ENCODE results near the gene MAPK8IP1.

Gene MAPK8IP1

DNA sequence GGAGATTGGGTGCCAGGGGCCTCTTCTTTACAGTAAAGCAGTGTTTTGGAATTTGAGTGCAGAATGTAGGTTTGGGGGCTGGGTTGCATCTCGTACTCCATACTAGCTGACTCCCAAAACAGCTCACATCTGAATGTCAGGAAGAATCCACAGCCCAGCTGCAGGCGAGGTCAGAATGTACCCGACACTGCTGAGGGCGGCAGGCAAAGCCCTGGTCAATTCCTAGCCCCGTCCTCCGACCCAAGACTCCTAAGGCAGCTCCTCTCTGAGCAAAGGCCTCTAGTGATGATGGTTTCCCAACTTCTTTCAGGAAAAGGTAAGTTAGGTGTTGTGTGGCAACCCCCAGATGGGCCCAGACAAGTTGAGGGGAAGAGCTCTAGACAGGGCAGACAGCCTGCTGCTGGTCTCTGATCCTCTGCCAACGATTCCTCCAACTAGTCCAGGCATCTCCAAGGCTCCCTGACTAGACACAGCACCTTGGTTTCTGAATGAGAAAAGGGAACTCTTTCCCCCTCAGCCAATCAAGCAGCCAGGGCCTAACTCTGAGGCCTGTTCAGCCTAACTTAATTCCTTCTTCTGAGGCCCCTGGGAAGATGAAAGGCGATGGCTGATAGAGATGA lies 45.6 kb downstream of the MAPK8IP1 start:
- DNase-seq (ENCODE audit: low read depth), result no peak
- TF ChIP-seq CTCF (IDR thresholded peaks at IDR 0.05; ENCODE audit: low read depth, low read length, missing control alignments), result no peak
- no peak overlapping the region for H3K4me3 ChIP-seq (ENCODE audit: low read depth, low read length)

GRCh38 chr11:45931739-45932138 lies 46.3 kb downstream of the MAPK8IP1 start:
- H3K4me3 ChIP-seq (ENCODE audit: low read depth, low read length), result no peak overlapping the region
- no peak for DNase-seq (ENCODE audit: low read depth)
- no peak for TF ChIP-seq CTCF (IDR thresholded peaks at IDR 0.05; ENCODE audit: low read depth, low read length, missing control alignments)

DNA sequence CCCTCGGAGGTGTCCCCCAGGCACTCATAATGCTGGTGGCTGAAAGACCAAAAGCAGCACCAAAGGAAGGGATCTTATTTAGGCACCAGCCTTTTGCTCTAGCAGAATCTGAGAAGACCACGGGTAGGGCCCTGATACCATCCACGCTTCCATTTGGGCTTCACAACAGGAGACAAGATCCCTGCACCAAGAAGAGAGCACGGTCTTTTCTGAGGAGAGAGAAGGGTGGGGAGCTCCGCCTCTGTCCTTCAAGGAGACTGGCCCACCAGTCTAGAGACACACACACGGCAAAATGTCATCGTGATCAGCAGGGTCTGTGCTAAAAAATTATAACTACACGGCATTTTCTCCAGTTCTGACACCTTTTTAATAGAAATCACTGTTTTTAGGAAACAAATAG lies 46.8 kb downstream of the MAPK8IP1 start:
- TF ChIP-seq CTCF (IDR thresholded peaks at IDR 0.05; ENCODE audit: low read depth, low read length, missing control alignments), result no peak
- H3K4me3 ChIP-seq (ENCODE audit: low read depth, low read length), result no peak overlapping the region

DNA sequence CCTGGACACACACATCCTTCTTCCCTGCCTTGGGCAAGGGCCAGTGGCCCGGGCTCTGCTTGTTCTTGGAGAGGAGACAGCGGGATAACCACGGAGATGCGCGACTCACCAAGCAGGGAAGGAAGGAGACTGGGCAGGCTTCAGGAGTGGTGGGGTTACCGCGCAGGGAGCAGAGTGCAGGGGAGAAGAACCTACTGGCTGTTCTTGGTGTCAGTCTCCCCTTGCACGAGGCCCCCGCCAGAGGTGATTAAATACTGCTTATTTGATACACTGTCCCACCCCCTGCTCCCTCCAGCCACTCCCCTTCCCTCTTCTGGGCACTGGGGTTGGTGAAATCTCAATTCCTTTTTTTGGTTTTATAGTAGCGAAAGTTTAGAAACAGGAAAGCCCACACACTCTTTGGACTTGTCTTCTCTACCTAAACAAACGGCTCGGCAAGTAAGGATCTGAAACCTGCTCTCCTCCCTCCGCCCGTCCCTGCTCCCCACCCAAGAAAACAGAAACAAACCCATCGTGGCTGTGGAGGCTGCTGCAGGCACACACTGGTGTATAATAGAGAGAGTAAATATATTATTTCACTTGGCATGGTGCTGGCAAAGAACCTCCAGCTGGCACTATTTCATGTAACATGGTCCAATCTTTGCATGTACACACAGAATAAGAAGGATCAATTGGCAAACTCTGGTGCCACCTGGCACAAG lies 47.8 kb downstream of the MAPK8IP1 start:
- DNase-seq (ENCODE audit: low read depth), result no peak
- H3K4me3 ChIP-seq (ENCODE audit: low read depth, low read length), result no peak overlapping the region
- TF ChIP-seq CTCF (IDR thresholded peaks at IDR 0.05; ENCODE audit: low read depth, low read length, missing control alignments), result no peak

More for the DNA sequence above, 46.8 kb downstream of the MAPK8IP1 start:
- no peak for DNase-seq (ENCODE audit: low read depth)

GRCh38 chr11:45933846-45934579 lies 48.6 kb downstream of the MAPK8IP1 start:
- TF ChIP-seq CTCF (IDR thresholded peaks at IDR 0.05; ENCODE audit: low read depth, low read length, missing control alignments), result no peak
- no peak overlapping the region for H3K4me3 ChIP-seq (ENCODE audit: low read depth, low read length)

GRCh38 chr11:45934580-45935318 lies 49.3 kb downstream of the MAPK8IP1 start:
- no peak for TF ChIP-seq CTCF (IDR thresholded peaks at IDR 0.05; ENCODE audit: low read depth, low read length, missing control alignments)
- DNase-seq (ENCODE audit: low read depth), result no peak
- no peak overlapping the region for H3K4me3 ChIP-seq (ENCODE audit: low read depth, low read length)

More at GRCh38 chr11:45933846-45934579, 48.6 kb downstream of the MAPK8IP1 start:
- no peak for DNase-seq (ENCODE audit: low read depth)

All from GM12864 (cell line).